Measurements from ENCODE around the gene MYO9B. TPM values are rescaled to one million over a fixed set of nuclear protein-coding genes. Genes with fewer than 3 reads are reported as not detected.
A peak's percentile ranks its signal among the peaks of the same experiment; 100 is the strongest.

Gene MYO9B
- total RNA-seq, 3 donors from 2014 or later (not counting 1 experiment from before 2014, with no cell fraction given), result 321 to 378 (median 365) TPM

DNA sequence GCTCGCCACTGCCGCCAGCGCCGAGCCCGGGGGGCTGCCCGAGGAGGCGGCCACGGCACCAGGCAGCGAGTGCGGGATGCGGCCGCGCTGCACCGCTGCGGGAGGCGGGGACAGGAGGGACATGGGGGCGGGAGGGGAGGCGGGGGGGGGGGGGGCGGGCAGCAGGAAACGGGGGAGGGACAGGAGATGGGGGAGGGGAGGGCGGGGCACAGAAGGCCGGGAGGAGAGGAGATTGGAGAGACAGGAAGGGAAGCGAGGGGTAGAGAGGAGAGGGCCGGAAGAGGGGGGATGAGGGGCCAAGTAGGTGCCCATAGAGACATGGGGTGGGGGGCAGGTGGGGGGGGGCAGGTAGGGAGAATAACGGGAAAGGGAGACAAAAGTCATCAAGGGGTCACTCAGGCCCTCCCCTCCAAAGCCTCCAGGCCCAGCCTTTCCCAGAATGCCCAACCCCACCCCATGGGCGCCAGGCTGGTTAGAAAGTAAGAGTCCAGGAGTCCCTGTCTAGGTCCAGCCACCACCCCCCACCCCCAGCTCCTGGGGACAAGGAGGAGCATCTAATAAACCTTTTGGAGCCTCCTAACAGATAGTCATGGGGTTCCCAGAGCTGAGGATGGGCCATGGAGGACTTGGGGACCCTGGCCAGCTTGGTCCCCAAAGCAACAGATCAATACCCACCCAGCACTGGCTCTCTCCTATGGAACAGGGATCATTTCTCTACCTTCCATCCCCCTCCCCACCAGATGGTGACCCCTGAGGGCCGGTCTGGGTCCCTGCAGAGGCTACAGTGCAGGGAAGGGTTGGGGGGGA lies 160.6 kb downstream of the MYO9B start:
- peaks cover 16% of the 10 kb centered on the region for H3K4me1 ChIP-seq (ENCODE audit: control insufficient read depth, insufficient read depth, low read length)
- Mint-ChIP-seq H3K27me3 (ENCODE audit: low read depth in 2 of 2) (no peaks in the 10 kb centered on the region), H3K9me3 (no peaks in the 10 kb centered on the region), H3K36me3 (no peaks in the 10 kb centered on the region), H3K4me3 (peak overlapping the region; percentile 35), H3K27ac (peak overlapping the region in 1 of 2 donors; percentile 66), H3K4me1 (peaks cover 0 to 23% of the 10 kb centered on the region in 2 donors)
- TF ChIP-seq, protein P1, sequence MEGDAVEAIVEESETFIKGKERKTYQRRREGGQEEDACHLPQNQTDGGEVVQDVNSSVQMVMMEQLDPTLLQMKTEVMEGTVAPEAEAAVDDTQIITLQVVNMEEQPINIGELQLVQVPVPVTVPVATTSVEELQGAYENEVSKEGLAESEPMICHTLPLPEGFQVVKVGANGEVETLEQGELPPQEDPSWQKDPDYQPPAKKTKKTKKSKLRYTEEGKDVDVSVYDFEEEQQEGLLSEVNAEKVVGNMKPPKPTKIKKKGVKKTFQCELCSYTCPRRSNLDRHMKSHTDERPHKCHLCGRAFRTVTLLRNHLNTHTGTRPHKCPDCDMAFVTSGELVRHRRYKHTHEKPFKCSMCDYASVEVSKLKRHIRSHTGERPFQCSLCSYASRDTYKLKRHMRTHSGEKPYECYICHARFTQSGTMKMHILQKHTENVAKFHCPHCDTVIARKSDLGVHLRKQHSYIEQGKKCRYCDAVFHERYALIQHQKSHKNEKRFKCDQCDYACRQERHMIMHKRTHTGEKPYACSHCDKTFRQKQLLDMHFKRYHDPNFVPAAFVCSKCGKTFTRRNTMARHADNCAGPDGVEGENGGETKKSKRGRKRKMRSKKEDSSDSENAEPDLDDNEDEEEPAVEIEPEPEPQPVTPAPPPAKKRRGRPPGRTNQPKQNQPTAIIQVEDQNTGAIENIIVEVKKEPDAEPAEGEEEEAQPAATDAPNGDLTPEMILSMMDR (IDR thresholded peaks at IDR 0.05), result no peak
- no peaks in the 10 kb centered on the region for H3K9me3 ChIP-seq (ENCODE audit: control insufficient read depth, insufficient read depth, low read length)
- WGBS (ENCODE audit: insufficient coverage), result 13% methylated on average over 12 of the region's 27 CpGs
- DNase-seq (no peak), ATAC-seq (peak in 2 of 3 donors; percentile 15 to 24)
- H3K4me3 ChIP-seq (ENCODE audit: low read length), result no peak overlapping the region
- no peaks in the 10 kb centered on the region for H3K27me3 ChIP-seq (ENCODE audit: control insufficient read depth, insufficient read depth, low read length)
- H3K27ac ChIP-seq (ENCODE audit: low read length), result no peak overlapping the region
- intact Hi-C loops (cut with micrococcal nuclease), result loop anchor here (1.0 kb wide), 1 partner anchor 169 kb away; no protein-coding TSS in a partner anchor
- peaks cover 2% of the 10 kb centered on the region for H3K36me3 ChIP-seq (ENCODE audit: control insufficient read depth, insufficient read depth, low read length)

DNA sequence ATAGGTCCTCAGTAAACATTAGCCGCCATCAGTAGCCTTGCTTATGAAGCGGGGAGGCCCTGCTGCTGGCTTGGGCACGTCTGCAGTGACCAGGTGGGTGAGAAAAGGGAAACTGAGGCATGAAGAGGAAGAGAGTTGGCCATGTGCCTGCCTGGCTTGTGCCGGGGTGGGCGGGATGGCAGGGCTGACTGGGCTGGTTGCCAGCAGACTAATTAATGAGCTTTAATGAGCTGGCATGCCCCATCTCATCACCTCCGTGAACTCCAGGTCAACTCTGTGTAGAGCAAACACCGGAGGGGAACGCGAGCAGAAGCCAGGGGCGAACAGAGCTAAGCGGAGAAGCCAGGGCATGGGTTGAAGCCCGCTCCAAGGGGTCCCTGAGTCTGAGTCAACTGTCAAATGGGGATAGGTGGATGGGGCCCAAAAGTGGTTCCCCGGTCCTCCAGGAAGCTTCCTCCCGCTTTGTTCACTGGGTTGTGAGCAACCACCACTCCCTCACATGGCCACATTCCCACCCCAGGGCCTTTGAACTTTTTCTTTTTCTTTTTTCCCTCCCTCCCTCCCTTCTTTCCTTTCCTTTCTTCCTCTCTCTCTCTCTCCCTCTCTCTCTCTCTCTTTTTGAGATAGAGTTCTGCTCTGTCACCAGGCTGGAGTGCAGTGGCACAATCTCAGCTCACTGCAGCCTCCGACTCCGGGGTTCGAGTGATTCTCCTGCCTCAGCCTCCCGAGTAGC lies 161.4 kb downstream of the MYO9B start:
- no peak for DNase-seq
- Histone ChIP-seq H3K36me3 (ENCODE audit: control insufficient read depth, insufficient read depth, low read length) (peaks cover 2% of the 10 kb centered on the region), H3K4me3 (ENCODE audit: low read length) (no peak overlapping the region), H3K27ac (ENCODE audit: low read length) (no peak overlapping the region), H3K4me1 (ENCODE audit: control insufficient read depth, insufficient read depth, low read length) (peaks cover 16% of the 10 kb centered on the region), H3K27me3 (ENCODE audit: control insufficient read depth, insufficient read depth, low read length) (no peaks in the 10 kb centered on the region), H3K9me3 (ENCODE audit: control insufficient read depth, insufficient read depth, low read length) (no peaks in the 10 kb centered on the region)
- Mint-ChIP-seq H3K36me3 (no peaks in the 10 kb centered on the region), H3K27ac (no peak overlapping the region), H3K9me3 (no peaks in the 10 kb centered on the region), H3K4me1 (peaks cover 0 to 23% of the 10 kb centered on the region in 2 donors), H3K27me3 (ENCODE audit: low read depth in 2 of 2) (no peaks in the 10 kb centered on the region), H3K4me3 (peak overlapping the region; percentile 64)
- intact Hi-C loops (cut with micrococcal nuclease), result no loop called here
- TF ChIP-seq, protein P1 (IDR thresholded peaks at IDR 0.05), result no peak
- no peak for ATAC-seq
- WGBS (ENCODE audit: insufficient coverage), result 90% methylated on average over 18 of the region's 18 CpGs

DNA sequence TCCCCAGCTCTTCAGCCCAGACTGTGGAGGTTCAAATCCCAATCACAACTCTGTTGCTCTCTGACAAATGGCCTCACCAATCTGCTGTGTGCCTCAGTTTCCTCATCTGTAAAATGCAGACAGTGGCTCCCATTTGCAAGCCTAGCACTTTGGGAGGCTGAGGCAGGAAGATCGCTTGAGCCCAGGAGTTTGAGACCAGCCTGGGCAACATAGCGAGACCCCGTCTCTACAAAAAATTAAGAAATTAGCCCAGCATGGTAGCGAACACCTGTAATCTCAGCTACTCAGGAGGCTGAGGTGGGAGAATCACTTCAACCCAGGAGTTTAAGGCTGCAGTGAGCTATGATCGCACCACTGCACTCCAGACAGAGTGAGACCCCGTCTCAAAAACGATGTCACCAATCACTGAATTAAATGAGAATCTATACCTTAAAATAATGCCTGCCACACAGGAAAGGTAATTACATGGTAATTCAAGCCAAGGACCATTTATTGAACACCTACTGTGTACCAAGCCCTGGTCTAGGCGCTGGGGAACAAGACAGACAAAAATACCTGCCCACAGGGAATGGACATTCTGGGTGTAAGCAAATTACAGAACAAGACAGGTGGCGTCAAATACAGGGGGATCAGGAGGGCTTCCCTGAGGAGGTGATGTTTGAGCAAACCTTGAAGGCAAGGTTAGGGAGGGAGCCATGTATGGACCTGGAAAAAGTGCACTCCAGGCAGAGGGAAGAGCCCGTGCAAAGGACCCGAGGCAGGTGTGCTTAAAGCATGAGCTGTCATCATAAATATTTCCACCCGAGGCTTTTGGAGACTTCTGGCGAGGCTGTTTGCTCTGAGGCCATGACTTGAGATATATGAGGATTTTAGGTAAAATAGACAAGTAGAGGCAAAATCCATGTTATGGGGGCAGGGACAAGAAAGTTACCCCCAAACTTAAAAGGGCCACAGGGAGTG lies 162.4 kb downstream of the MYO9B start:
- DNase-seq, result no peak
- H3K4me3 Mint-ChIP-seq, result peak overlapping the region; percentile 64
- Histone ChIP-seq H3K4me3 (ENCODE audit: low read length) (no peak overlapping the region), H3K36me3 (ENCODE audit: control insufficient read depth, insufficient read depth, low read length) (no peaks in the 10 kb centered on the region), H3K4me1 (ENCODE audit: control insufficient read depth, insufficient read depth, low read length) (peaks cover 16% of the 10 kb centered on the region), H3K27me3 (ENCODE audit: control insufficient read depth, insufficient read depth, low read length) (no peaks in the 10 kb centered on the region), H3K27ac (ENCODE audit: low read length) (no peak overlapping the region), H3K9me3 (ENCODE audit: control insufficient read depth, insufficient read depth, low read length) (no peaks in the 10 kb centered on the region)
- H3K27ac Mint-ChIP-seq, result no peak overlapping the region
- TF ChIP-seq, protein P1 (IDR thresholded peaks at IDR 0.05), result no peak
- no peaks in the 10 kb centered on the region for H3K9me3 Mint-ChIP-seq
- intact Hi-C loops (cut with micrococcal nuclease), result no loop called here
- H3K36me3 Mint-ChIP-seq, result no peaks in the 10 kb centered on the region
- peaks cover 0 to 27% of the 10 kb centered on the region in 2 donors for H3K4me1 Mint-ChIP-seq
- ATAC-seq, result no peak
- no peaks in the 10 kb centered on the region for H3K27me3 Mint-ChIP-seq (ENCODE audit: low read depth in 2 of 2)
- WGBS (ENCODE audit: insufficient coverage), result 97% methylated on average over 13 of the region's 13 CpGs
